GM21526 (cell line): ENCODE results near the gene CDH23.

Experiments
- ATAC-seq: cut with Tn5 transposase; IDR thresholded peaks from one replicate; pipeline ENCODE4 v1.9.1; 2021; ENCODE audit warnings: moderate library complexity; ENCODE audit not compliant: unreplicated experiment, low FRiP score

The CDH23 gene

GRCh38 chr10:71529207-71529827 lies 132.6 kb downstream of the CDH23 start:
- no peak for ATAC-seq

- no peak for ATAC-seq
These were observed 134.1 kb downstream of the CDH23 start for GRCh38 chr10:71530781-71531180.

GRCh38 chr10:71531485-71532446 lies 135.0 kb downstream of the CDH23 start:
- ATAC-seq = no peak

GRCh38 chr10:71532878-71533277 lies 136.2 kb downstream of the CDH23 start:
- no peak for ATAC-seq

- no peak for ATAC-seq
These were observed 137.2 kb downstream of the CDH23 start for GRCh38 chr10:71533936-71534335.

- ATAC-seq = no peak
These were observed 138.0 kb downstream of the CDH23 start for GRCh38 chr10:71534568-71535194.

- no peak for ATAC-seq
These were observed 139.6 kb downstream of the CDH23 start for GRCh38 chr10:71536332-71536731.

GRCh38 chr10:71537125-71537524 lies 140.4 kb downstream of the CDH23 start:
- ATAC-seq = no peak

- no peak for ATAC-seq
These were observed 141.0 kb downstream of the CDH23 start for GRCh38 chr10:71537681-71538080.

GRCh38 chr10:71538608-71539260 lies 142.0 kb downstream of the CDH23 start:
- no peak for ATAC-seq

GRCh38 chr10:71539442-71540118 lies 142.9 kb downstream of the CDH23 start:
- no peak for ATAC-seq

- ATAC-seq = no peak
These were observed 145.8 kb downstream of the CDH23 start for GRCh38 chr10:71542478-71542877.

GRCh38 chr10:71543608-71544170 lies 147.0 kb downstream of the CDH23 start:
- ATAC-seq = no peak

- no peak for ATAC-seq
These were observed 148.3 kb downstream of the CDH23 start for GRCh38 chr10:71545001-71545400.

GRCh38 chr10:71546220-71546619 lies 149.5 kb downstream of the CDH23 start:
- no peak for ATAC-seq

GRCh38 chr10:71547312-71547711 lies 150.6 kb downstream of the CDH23 start:
- no peak for ATAC-seq

- no peak for ATAC-seq
These were observed 151.4 kb downstream of the CDH23 start for GRCh38 chr10:71547876-71548846.

- ATAC-seq = no peak
These were observed 153.2 kb downstream of the CDH23 start for GRCh38 chr10:71549766-71550533.
